ENCODE results near the gene APMAP.

The APMAP gene

DNA sequence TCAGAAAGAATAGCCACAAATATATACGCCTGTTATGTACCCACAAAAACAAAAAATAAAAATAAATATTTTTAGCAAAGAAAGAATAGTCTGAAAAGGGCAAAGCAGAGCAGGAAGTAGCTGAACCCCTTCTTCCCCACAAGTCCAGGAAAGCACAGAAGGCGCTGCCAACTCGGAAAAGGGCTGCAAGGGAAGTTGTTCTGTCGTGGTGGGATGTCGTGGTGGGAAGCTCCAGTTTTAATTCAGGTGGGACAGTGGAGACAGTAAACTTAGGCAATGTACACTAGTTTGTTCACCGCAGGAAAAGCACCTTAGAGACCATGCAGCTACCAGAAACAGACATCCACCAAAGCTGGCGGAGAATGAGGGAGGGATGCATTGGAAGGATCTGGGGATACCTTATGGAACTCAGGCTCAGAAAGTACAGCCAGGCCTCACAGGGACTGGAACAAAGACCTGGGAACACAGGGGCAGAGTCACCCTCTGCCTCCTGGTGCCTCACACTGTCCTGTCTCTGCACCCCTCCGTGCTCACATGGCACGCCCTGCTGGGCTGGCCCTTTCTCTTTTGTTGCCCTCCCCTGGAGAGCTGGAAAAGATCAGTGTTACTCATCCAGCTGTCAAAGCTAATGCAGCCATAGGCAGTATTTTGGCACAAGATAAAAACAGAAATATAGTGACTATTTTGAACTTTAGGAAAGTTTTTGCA, 3.3 kb upstream of the APMAP start:
- TF ChIP-seq, protein P1, sequence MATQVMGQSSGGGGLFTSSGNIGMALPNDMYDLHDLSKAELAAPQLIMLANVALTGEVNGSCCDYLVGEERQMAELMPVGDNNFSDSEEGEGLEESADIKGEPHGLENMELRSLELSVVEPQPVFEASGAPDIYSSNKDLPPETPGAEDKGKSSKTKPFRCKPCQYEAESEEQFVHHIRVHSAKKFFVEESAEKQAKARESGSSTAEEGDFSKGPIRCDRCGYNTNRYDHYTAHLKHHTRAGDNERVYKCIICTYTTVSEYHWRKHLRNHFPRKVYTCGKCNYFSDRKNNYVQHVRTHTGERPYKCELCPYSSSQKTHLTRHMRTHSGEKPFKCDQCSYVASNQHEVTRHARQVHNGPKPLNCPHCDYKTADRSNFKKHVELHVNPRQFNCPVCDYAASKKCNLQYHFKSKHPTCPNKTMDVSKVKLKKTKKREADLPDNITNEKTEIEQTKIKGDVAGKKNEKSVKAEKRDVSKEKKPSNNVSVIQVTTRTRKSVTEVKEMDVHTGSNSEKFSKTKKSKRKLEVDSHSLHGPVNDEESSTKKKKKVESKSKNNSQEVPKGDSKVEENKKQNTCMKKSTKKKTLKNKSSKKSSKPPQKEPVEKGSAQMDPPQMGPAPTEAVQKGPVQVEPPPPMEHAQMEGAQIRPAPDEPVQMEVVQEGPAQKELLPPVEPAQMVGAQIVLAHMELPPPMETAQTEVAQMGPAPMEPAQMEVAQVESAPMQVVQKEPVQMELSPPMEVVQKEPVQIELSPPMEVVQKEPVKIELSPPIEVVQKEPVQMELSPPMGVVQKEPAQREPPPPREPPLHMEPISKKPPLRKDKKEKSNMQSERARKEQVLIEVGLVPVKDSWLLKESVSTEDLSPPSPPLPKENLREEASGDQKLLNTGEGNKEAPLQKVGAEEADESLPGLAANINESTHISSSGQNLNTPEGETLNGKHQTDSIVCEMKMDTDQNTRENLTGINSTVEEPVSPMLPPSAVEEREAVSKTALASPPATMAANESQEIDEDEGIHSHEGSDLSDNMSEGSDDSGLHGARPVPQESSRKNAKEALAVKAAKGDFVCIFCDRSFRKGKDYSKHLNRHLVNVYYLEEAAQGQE (IDR thresholded peaks at IDR 0.05; ENCODE audit: insufficient read depth in 1 of 2, low read depth in 2 of 2, low read length in 2 of 2) = no peak
- no peak for TF ChIP-seq POLR2AphosphoS5 (IDR thresholded peaks at IDR 0.05; ENCODE audit: low read depth, low read length)
- no peak for TF ChIP-seq SIN3A (IDR thresholded peaks at IDR 0.05; ENCODE audit: borderline replicate concordance, insufficient read depth, low read length)
- no peak for TF ChIP-seq TAF1 (IDR thresholded peaks at IDR 0.05; ENCODE audit: borderline replicate concordance, insufficient read depth, low read length)
- TF ChIP-seq FOXP2 (optimal IDR thresholded peaks at IDR 0.05; ENCODE audit: borderline replicate concordance, extremely low read depth, extremely low read length, insufficient read depth) = no peak

DNA sequence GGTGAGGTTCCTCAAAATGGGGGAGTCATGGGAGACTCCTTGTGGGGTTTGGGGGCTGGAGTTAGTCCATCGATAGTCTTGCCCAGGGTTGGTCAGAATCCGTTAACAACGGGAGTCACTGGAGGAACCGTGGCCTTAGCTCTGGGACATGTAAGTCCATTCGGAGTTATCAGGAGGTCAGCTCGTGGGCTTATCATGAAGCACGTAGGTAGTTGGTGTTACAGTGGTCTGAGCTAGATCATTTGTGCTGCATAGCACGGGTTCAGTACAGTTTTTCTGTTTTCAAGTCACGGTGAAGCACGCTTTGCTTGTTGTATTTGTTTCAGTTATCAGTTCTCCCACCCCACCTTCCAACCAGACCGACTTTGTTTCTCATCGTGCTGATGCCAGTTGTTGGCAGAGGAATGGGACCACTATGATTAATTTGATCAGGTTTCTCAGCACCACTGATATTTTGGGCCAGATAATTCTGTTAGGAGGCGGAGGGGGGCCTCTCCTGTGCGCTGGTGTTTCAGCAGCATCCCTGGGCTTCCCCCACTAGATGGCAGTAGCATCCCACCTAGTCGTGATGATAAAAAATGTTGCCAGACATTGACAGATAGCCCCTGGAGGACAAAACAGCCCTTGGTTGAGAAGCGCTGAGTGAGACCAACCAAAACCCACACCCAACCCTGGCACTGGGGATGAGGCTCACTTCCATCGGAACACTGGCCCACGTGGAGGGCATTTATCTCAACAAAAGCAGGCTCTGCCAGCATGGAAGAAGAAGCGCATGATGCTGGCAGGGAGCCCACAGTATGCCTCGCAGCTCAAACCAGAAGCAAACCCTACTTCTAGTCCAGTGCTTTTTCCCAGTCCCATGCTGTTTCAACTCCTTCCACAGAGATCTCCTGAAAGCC, 2.2 kb upstream of the APMAP start:
- TF ChIP-seq TAF1 (IDR thresholded peaks at IDR 0.05; ENCODE audit: borderline replicate concordance, insufficient read depth, low read length) = no peak
- no peak for TF ChIP-seq POLR2AphosphoS5 (IDR thresholded peaks at IDR 0.05; ENCODE audit: low read depth, low read length)
- TF ChIP-seq, protein P1 (IDR thresholded peaks at IDR 0.05; ENCODE audit: insufficient read depth in 1 of 2, low read depth in 2 of 2, low read length in 2 of 2) = no peak
- TF ChIP-seq FOXP2 (optimal IDR thresholded peaks at IDR 0.05; ENCODE audit: borderline replicate concordance, extremely low read depth, extremely low read length, insufficient read depth) = no peak
- no peak for TF ChIP-seq SIN3A (IDR thresholded peaks at IDR 0.05; ENCODE audit: borderline replicate concordance, insufficient read depth, low read length)

DNA sequence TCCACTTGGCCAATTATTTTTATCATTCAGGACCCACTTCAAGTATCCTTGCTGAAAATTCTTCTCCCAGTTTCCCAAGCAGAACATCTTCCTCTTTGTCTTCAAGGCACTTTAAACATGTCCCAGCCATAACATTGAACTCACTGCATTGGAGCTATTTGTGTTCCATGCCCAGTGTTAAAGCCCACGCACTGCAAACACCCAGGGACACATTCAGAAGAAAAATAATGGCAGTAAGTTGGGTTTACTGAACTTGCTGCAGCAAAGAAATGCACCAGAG, 1.6 kb upstream of the APMAP start:
- no peak for TF ChIP-seq SIN3A (IDR thresholded peaks at IDR 0.05; ENCODE audit: borderline replicate concordance, insufficient read depth, low read length)
- no peak for TF ChIP-seq FOXP2 (optimal IDR thresholded peaks at IDR 0.05; ENCODE audit: borderline replicate concordance, extremely low read depth, extremely low read length, insufficient read depth)
- TF ChIP-seq, protein P1 (IDR thresholded peaks at IDR 0.05; ENCODE audit: insufficient read depth in 1 of 2, low read depth in 2 of 2, low read length in 2 of 2) = no peak
- TF ChIP-seq TAF1 (IDR thresholded peaks at IDR 0.05; ENCODE audit: borderline replicate concordance, insufficient read depth, low read length) = no peak

DNA sequence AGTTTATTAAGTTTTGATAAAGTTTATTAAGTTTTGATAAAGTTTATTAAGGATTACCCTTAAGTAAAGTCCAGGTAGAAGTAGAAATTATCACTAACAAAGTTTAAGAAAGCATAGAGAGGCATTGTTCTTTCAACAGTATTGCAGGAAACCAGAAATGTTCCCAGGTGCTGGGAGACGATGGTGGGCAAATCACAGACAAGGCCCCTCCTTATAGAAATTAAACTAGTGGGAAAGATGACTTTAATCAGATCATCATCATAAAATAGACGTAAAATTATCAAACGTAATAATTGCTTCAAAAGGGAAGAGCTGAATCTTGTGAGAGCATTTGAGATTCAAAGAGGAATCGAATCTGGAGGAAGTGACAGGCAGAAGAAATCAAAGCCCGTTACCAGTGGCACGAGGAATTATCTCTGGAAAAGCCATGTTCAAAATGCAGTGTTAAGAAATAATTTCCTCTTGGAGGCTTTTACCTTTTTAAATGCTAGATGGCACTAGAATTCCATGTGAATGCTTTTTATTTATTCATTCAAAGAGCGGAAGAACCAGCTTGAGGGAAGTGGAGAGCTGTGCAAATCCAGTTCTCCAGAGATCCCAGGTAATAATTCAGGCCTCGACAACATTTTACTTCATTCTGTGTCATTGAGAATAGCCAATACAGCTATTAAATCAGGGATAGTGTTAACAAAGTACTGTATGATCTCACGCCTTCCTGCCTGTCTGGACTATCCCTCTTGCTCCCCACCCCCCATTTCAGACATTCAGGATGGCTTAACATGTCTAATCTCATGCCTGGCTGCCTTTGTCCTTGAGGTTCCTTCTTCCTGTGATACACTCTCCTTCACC, 1.0 kb upstream of the APMAP start:
- no peak for TF ChIP-seq FOXP2 (optimal IDR thresholded peaks at IDR 0.05; ENCODE audit: borderline replicate concordance, extremely low read depth, extremely low read length, insufficient read depth)
- TF ChIP-seq SIN3A (IDR thresholded peaks at IDR 0.05; ENCODE audit: borderline replicate concordance, insufficient read depth, low read length) = no peak
- TF ChIP-seq, protein P1 (IDR thresholded peaks at IDR 0.05; ENCODE audit: insufficient read depth in 1 of 2, low read depth in 2 of 2, low read length in 2 of 2) = no peak
- TF ChIP-seq POLR2AphosphoS5 (IDR thresholded peaks at IDR 0.05; ENCODE audit: low read depth, low read length) = no peak

Measured in PFSK-1 (cell line).